Measurements from ENCODE around the gene LPP.

- TF ChIP-seq MAFK (IDR thresholded peaks at IDR 0.05; ENCODE audit: partially characterized antibody): no peak
- TF ChIP-seq, protein P1, sequence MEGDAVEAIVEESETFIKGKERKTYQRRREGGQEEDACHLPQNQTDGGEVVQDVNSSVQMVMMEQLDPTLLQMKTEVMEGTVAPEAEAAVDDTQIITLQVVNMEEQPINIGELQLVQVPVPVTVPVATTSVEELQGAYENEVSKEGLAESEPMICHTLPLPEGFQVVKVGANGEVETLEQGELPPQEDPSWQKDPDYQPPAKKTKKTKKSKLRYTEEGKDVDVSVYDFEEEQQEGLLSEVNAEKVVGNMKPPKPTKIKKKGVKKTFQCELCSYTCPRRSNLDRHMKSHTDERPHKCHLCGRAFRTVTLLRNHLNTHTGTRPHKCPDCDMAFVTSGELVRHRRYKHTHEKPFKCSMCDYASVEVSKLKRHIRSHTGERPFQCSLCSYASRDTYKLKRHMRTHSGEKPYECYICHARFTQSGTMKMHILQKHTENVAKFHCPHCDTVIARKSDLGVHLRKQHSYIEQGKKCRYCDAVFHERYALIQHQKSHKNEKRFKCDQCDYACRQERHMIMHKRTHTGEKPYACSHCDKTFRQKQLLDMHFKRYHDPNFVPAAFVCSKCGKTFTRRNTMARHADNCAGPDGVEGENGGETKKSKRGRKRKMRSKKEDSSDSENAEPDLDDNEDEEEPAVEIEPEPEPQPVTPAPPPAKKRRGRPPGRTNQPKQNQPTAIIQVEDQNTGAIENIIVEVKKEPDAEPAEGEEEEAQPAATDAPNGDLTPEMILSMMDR (IDR thresholded peaks at IDR 0.05): no peak
- TF ChIP-seq POLR2A (IDR thresholded peaks at IDR 0.05; ENCODE audit: low read length): no peak
- TF ChIP-seq RAD21 (conservative IDR thresholded peaks at IDR 0.05 in 1 of 2, IDR thresholded peaks at IDR 0.05 in 1 of 2): no peak
- TF ChIP-seq E2F6 (IDR thresholded peaks at IDR 0.05; ENCODE audit: borderline replicate concordance, low read depth): no peak
- TF ChIP-seq EP300 (IDR thresholded peaks at IDR 0.05): no peak
- TF ChIP-seq KDM1A (IDR thresholded peaks at IDR 0.05; ENCODE audit: low read depth): no peak
Observed at GRCh38 chr3:188845514-188845913, 691.6 kb downstream of the LPP start.
